ENCODE data around the gene PRTN3. TPM values are rescaled to one million over a fixed set of nuclear protein-coding genes. Genes with fewer than 3 reads are reported as not detected.

Gene PRTN3
- total and polyA plus RNA-seq, 2 experiments from 2014 or later = not detected

- TF ChIP-seq EZH2phosphoT487 (IDR thresholded peaks at IDR 0.05; ENCODE audit: low read depth, severe bottlenecking, unreplicated experiment) (no peak), EZH2 (IDR thresholded peaks at IDR 0.05; ENCODE audit: borderline replicate concordance) (no peak), CTCF (IDR thresholded peaks at IDR 0.05; ENCODE audit: poor library complexity) (no peak)
- H3K9me3 ChIP-seq (ENCODE audit: low read depth) = no peaks in the 10 kb centered on the region
- WGBS (ENCODE audit: low lambda C conversion rate, missing lambda C conversion rate) = over 99% methylated on average over 60 of the region's 72 CpGs
Measured at GRCh38 chr19:812747-813218, 28.0 kb upstream of the PRTN3 start.

DNA sequence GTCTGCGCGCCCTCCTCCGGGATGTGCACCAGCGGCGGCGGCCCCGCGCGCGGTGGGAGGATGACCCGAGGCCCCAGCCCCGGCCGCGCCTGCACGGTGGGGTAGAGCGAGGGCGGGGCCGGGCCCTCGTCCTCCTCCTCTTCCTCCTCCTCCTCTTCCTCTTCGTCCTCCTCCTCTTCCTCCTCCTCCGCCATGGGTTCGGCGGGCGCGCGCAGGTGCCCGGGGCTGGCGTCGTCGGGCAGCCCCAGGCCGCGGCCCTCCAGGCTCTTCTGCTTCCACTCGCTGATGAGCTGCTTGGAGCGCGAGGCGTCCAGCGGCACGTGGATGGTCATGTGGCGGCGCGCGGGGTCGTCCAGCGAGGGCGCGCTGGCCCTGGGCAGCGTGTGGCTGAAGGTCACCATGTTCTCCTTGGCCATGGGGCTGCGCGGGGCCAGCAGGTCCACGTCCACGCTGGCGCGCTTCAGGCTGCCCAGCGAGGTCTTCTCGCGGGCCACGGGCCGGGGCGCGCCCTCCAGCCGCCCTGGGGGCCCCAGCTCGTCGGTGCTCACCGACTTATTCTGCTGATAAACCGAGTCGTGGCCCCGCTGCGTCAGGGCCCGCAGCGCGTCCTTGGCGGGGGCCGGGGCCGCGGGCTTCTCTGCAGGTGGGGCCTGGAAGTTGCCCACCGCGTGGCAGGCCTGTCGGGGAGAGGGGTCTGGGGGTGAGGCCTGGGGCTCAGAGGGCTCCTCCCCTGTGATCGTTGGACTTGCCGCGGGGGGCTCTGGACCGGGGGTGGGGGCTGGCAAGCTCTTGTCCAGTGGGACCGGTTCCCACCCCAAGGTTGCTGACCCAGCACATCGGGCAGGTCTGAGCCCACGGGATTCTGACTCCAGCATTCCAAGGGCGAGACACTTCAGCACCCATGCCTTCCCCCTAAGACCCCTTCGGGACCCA lies 27.3 kb upstream of the PRTN3 start:
- Histone ChIP-seq H4K20me1 (ENCODE audit: insufficient read depth, poor library complexity, severe bottlenecking) (peaks cover 30% of the 10 kb centered on the region), H3K27ac (no peak overlapping the region), H3K79me2 (peaks cover 12% of the 10 kb centered on the region), H2AFZ (no peak overlapping the region), H3K4me3 (no peak overlapping the region), H3K4me1 (ENCODE audit: insufficient read depth) (no peaks in the 10 kb centered on the region), H3K9me2 (replicated peaks; ENCODE audit: insufficient read depth) (no peaks in the 10 kb centered on the region), H3K4me2 (no peak overlapping the region), H3K27me3 (no peaks in the 10 kb centered on the region), H3K9me3 (ENCODE audit: low read depth) (no peaks in the 10 kb centered on the region), H3K36me3 (replicated peaks; ENCODE audit: insufficient read depth, low read depth) (peaks cover 5% of the 10 kb centered on the region)
- DNase-seq (ENCODE audit: low spot score) = no peak
- no peak for TF ChIP-seq EZH2 (IDR thresholded peaks at IDR 0.05; ENCODE audit: borderline replicate concordance)
- no peak for TF ChIP-seq EZH2phosphoT487 (IDR thresholded peaks at IDR 0.05; ENCODE audit: low read depth, severe bottlenecking, unreplicated experiment)
- no peak for TF ChIP-seq CTCF (IDR thresholded peaks at IDR 0.05; ENCODE audit: poor library complexity)
- 99% methylated on average over 44 of the region's 87 CpGs for WGBS (ENCODE audit: low lambda C conversion rate, missing lambda C conversion rate)

More at GRCh38 chr19:812747-813218, 28.0 kb upstream of the PRTN3 start:
- no peak overlapping the region for H3K4me2 ChIP-seq
- H3K27ac ChIP-seq = no peak overlapping the region
- H3K79me2 ChIP-seq = peaks cover 19% of the 10 kb centered on the region
- no peaks in the 10 kb centered on the region for H3K9me2 ChIP-seq (replicated peaks; ENCODE audit: insufficient read depth)
- peaks cover 37% of the 10 kb centered on the region for H4K20me1 ChIP-seq (ENCODE audit: insufficient read depth, poor library complexity, severe bottlenecking)
- no peak for DNase-seq (ENCODE audit: low spot score)
- no peak overlapping the region for H3K4me3 ChIP-seq
- H3K27me3 ChIP-seq = no peaks in the 10 kb centered on the region
- no peaks in the 10 kb centered on the region for H3K4me1 ChIP-seq (ENCODE audit: insufficient read depth)
- H2AFZ ChIP-seq = no peak overlapping the region
- H3K36me3 ChIP-seq (replicated peaks; ENCODE audit: insufficient read depth, low read depth) = peaks cover 5% of the 10 kb centered on the region

DNA sequence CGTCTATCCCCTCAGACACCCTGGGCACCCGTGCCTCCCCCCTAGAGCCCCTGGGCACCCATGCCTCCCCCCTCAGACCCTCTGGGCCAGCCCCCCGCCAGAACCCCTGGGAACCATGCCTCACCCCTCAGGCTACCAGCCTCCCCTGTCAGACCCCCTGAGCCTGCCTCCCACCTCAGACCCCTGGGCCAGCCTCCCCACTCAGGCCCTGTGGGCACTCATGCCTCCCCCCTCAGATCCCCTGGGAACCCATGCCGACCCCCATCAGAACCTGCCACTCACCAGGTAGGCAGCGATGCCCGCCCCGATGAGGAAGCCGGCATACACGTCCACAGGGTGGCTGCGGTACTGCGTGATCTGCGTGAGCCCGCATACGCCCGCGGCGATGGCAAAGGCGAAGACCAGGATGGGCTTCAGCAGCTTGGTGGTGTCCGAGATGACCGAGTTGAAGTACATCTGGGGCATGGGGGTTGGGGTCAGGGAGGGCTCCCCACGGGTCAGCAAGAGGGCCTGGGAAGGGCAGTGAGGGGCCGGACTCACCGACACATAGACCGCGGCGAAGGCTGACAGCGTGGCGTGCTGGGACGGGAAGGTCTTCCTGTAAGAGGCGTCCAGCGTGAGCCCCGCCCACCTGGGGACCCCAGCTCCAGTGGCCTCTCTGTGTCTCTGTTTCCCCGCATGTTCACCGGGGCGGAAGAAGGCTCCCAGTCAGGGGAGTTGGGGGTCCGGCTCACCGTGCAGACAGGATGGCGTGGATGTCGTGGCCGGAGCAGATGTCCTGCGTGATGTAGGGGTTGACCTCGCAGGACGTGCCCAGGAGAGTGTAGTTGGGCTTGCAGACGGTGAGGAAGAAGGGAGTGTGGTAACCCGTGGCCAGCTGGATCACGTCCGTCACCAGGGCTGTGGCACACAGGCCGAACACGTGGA lies 26.4 kb upstream of the PRTN3 start:
- no peak for DNase-seq (ENCODE audit: low spot score)
- no peak for TF ChIP-seq EZH2phosphoT487 (IDR thresholded peaks at IDR 0.05; ENCODE audit: low read depth, severe bottlenecking, unreplicated experiment)
- TF ChIP-seq EZH2 (IDR thresholded peaks at IDR 0.05; ENCODE audit: borderline replicate concordance) = no peak
- TF ChIP-seq CTCF (IDR thresholded peaks at IDR 0.05; ENCODE audit: poor library complexity) = no peak
- H3K36me3 ChIP-seq (replicated peaks; ENCODE audit: insufficient read depth, low read depth) = peaks cover 4% of the 10 kb centered on the region

More for the DNA sequence above, 26.4 kb upstream of the PRTN3 start:
- H4K20me1 ChIP-seq (ENCODE audit: insufficient read depth, poor library complexity, severe bottlenecking) = peaks cover 20% of the 10 kb centered on the region
- peaks cover 4% of the 10 kb centered on the region for H3K79me2 ChIP-seq
- no peak overlapping the region for H2AFZ ChIP-seq
- H3K27me3 ChIP-seq = no peaks in the 10 kb centered on the region
- no peak overlapping the region for H3K4me2 ChIP-seq
- H3K27ac ChIP-seq = no peak overlapping the region
- H3K4me1 ChIP-seq (ENCODE audit: insufficient read depth) = no peaks in the 10 kb centered on the region
- no peak overlapping the region for H3K4me3 ChIP-seq
- 92% methylated on average over 41 of the region's 49 CpGs for WGBS (ENCODE audit: low lambda C conversion rate, missing lambda C conversion rate)
- no peaks in the 10 kb centered on the region for H3K9me2 ChIP-seq (replicated peaks; ENCODE audit: insufficient read depth)
- no peaks in the 10 kb centered on the region for H3K9me3 ChIP-seq (ENCODE audit: low read depth)

Data from hepatocyte (in vitro differentiated cells).